PFSK-1 (cell line): ENCODE data around the gene ATAD2B.

Source experiments
- FOXP2 ChIP-seq: optimal IDR thresholded peaks from 2 replicates; pipeline ENCODE3; 2011; ENCODE audit warnings: borderline replicate concordance, control low read depth, inconsistent platforms; ENCODE audit not compliant: insufficient read depth; ENCODE audit errors: extremely low read length, extremely low read depth
- POLR2AphosphoS5 ChIP-seq: IDR thresholded peaks from 2 replicates; pipeline ENCODE4 v1.6.1; 2012; ENCODE audit warnings: low read depth, mild to moderate bottlenecking, control low read depth, low read length, moderate library complexity
- REST ChIP-seq, 2 experiments: IDR thresholded peaks; 2 replicates each; pipeline versions ENCODE4 v1.6.1 to v1.8.0; 2011 to 2012; ENCODE audit warnings: low read depth in 2 of 2, low read length in 2 of 2, control low read depth in 1 of 2, inconsistent platforms in 1 of 2, mild to moderate bottlenecking in 1 of 2, moderate library complexity in 1 of 2; ENCODE audit not compliant: insufficient read depth in 1 of 2
- SIN3A ChIP-seq: IDR thresholded peaks from 2 replicates; pipeline ENCODE4 v1.6.1; 2012; ENCODE audit warnings: mild to moderate bottlenecking, low read length, moderate library complexity, borderline replicate concordance; ENCODE audit not compliant: insufficient read depth
- TAF1 ChIP-seq: IDR thresholded peaks from 2 replicates; pipeline ENCODE4 v1.6.1; 2012; ENCODE audit warnings: low read length, control low read depth, borderline replicate concordance; ENCODE audit not compliant: insufficient read depth

ATAD2B gene

GRCh38 chr2:23722255-23722654 is 204.7 kb downstream of the ATAD2B start:
- TF ChIP-seq POLR2AphosphoS5 (no peak), SIN3A (no peak), TAF1 (no peak)

- TF ChIP-seq SIN3A (no peak), POLR2AphosphoS5 (no peak), REST (IDR thresholded peaks at IDR 0.05; ENCODE audit: insufficient read depth in 1 of 2, low read depth in 2 of 2, low read length in 2 of 2) (no peak), FOXP2 (no peak), TAF1 (no peak)
Measured at GRCh38 chr2:23721454-23721826, 205.5 kb downstream of the ATAD2B start.

GRCh38 chr2:23720705-23721453 is 206.0 kb downstream of the ATAD2B start:
- no peak for TF ChIP-seq FOXP2
- TF ChIP-seq REST (IDR thresholded peaks at IDR 0.05; ENCODE audit: insufficient read depth in 1 of 2, low read depth in 2 of 2, low read length in 2 of 2): no peak
- no peak for TF ChIP-seq TAF1
- no peak for TF ChIP-seq SIN3A
- no peak for TF ChIP-seq POLR2AphosphoS5

- TF ChIP-seq TAF1 (no peak), SIN3A (no peak), REST (IDR thresholded peaks at IDR 0.05; ENCODE audit: insufficient read depth in 1 of 2, low read depth in 2 of 2, low read length in 2 of 2) (no peak), FOXP2 (no peak), POLR2AphosphoS5 (no peak)
Measured at GRCh38 chr2:23719716-23720115, 207.2 kb downstream of the ATAD2B start.

- TF ChIP-seq TAF1 (no peak), REST (IDR thresholded peaks at IDR 0.05; ENCODE audit: insufficient read depth in 1 of 2, low read depth in 2 of 2, low read length in 2 of 2) (no peak), POLR2AphosphoS5 (no peak), SIN3A (no peak), FOXP2 (no peak)
Measured at GRCh38 chr2:23718931-23719700, 207.8 kb downstream of the ATAD2B start.
